Hematopoietic multipotent progenitor cell treated with erythropoietin and hydrocortisone succinate and interleukin-3 and kit ligand, for 6 days (in vitro differentiated cells): ENCODE data around the gene ASB6.
"Not testable (repeated sequence)": the region's sequence is repeated elsewhere in the genome, so short reads cannot be mapped to it uniquely, and the experiment has no call there.

Experiments used
- DNase-seq: peaks from one replicate; pipeline ENCODE4 v3.0.0-alpha.2; 2015

Gene ASB6

DNA sequence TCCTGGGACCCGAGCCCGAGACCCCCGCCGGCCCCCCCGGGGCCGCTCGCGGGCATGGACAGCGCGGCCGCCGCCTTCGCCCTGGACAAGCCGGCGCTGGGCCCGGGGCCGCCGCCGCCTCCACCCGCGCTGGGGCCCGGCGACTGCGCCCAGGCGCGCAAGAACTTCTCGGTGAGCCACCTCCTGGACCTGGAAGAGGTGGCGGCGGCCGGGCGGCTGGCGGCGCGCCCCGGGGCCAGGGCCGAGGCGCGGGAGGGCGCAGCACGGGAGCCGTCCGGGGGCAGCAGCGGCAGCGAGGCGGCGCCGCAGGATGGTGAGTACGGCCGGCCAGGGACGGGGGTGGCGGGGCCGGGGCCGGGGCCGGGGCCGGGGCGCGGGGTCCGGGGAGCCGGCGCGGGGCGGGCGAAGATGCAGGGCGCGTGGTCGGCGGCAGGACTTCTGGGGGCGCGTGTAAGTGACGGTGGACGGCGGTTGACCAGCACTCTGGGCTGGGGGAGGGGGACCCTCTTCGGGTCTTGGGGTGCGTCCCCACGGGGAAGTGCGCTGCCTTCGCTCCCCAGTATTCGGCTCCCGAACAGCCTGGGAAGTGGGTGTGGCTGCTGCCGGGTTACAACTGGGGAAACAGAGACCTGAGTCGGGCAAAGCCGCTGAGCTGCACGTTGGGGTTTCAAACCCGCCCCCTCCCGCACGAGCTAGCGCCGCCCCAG lies 24.0 kb upstream of the ASB6 start:
- DNase-seq = no peak

DNA sequence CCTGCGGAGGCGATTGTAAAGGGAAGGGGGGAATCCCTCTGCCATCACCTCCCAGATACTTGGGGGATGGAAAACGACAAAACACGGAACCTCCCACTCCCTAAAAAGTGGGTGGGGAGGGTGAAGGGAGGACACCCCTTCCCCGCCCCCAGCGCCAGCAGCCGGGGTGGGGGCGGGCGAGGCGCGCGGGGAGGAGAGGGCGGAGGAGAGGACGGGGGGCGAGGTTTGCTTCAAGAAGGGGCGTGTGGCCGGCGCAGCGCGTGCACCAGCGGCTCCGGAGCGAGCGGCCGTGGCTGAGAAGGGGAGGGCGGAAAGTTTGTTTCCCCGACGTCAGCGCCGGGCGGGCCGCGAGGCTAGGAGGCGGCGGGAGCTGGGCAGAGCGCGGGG lies 23.4 kb upstream of the ASB6 start, which contains the start of gene PRRX2:
Gene PRRX2 (plus strand): TSS at position 259 of the 387 bp plus-strand sequence. CDS start 221 bp downstream, outside the sequence.
- DNase-seq = peak; percentile 49

DNA sequence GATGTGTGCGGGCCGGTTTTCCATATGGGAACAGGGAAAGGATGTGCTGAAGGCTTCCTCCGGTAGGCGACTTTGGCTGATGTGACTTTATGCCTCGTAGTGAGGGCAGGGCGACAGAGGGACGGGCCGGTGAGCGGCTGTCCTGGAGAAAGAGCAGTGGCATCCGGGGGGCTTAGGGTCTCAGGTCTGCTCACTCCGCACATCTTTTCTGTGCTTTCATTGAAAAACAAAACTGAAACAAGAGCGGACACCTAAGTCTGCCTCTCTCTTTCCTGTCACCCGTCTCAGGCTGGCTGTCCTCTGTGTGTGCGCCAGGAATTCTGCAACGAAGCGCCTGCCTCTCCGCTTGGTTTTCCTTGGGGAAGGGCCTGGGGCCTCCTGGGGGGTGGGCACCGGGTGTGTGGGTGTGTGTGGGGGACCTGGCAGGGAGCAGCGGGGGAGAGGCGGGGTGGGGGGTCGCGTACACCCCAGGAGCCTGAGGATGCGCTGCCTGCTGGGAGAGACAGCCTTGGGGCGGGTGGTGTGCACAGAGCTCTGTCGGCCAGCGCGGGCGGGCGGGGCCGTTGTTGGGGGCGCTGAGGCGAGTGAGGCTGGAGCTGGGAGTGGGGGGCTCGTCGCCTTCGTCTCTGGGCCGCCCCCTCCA lies 22.9 kb upstream of the ASB6 start:
- DNase-seq = no peak

DNA sequence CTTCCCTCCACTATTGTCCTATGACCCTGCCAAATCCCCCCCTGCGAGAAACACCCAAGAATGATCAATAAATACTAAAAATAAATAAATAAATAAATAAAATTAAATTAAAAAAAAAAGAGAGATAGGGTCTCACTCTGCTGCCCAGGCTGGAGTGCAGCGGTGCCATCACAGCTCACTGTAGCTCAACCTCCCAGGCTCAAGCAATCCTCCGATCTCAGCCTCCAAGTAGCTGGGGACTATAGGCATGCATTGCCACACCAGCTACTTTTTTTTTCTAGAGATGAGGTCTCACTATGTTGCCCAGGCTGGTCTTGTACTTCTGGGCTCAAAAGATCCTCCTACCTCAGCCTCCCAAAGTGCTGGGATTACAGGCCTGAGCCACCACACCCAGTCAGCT lies 20.3 kb upstream of the ASB6 start:
- DNase-seq = not testable (repeated sequence)

DNA sequence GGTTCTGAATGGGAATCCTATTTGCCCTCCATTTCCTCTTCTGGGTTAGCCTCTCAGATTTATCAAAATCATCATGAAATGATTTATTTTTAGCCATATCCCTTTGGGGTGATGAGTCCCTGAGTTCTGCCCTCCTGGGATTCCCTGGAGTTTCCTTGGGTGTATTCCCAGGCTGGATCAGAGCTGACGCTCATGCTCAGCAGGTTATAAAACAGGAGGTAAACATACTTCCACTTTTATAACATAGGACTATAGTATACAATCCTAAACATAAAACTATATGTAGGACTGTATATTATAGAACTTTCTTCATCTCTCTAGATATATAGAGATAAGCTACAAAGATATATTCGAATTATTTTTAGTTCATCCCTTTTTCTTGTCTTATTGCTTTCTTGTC lies 19.1 kb upstream of the ASB6 start:
- DNase-seq = no peak

DNA sequence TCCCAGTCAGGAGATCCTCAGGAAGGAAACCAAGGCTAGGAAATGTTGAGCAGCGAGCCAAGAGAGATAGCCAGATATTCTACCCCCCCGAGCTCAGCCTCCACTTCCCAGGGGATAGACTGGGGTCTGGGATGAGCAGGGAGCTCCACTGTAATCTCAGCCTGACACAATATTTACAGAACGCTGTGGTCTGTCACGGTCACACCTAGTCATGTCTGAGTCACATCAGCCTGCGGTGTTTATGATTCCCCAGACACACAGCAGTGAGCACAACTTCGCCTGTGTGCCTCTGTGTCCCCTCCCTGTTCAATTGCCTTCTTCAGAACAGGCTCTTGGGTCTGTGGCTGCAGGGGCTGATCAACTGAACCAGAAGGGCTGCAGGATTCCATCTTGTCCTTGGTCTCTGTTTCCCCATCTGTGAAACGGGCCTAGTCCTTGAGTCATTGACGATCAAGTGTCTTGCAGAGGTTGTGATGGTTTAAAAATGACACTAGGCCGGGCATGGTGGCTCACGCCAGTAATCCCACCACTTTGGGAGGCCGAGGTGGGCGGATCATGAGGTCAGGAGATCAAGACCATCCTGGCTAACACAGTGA lies 14.9 kb upstream of the ASB6 start:
- DNase-seq = no peak

DNA sequence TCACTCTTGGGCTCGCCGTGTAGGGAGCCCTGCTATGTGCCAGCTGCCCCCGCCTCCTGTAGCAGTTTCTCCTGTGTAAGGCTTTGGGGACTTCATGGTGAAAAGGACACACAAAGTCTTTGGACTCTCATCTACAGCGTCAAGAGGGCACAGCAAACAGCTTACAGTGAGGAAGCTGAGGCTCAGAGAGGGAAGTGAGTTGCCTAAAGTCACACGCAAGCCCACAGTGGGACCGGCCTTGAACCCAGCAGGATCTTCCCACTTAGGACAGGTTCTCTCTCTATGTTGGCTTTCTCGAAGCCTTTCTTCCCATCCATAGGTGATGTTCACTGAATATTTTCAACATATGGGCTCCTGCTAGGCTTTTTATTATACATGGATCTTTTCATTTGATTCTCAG lies 13.7 kb upstream of the ASB6 start:
- DNase-seq = no peak

DNA sequence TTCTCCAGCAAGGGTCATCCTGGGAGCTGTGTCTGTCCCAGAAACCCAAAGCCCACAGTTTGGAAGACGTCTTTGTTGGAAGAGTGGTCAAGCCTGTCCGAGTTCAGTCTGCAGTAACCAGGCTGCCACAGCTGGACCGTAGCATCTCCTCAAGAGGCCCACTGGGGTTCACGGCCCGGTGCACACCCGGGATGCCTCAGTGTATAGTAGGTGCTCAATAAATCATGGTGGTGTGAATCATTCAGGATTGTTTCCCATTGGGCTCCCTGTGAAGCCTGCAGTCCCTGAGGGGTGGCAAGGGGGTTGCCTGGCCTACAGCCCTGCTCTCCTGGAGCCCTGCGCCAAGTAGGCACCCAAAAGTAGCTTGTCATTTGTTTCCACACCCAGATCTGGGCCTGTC lies 13.2 kb upstream of the ASB6 start:
- no peak for DNase-seq

DNA sequence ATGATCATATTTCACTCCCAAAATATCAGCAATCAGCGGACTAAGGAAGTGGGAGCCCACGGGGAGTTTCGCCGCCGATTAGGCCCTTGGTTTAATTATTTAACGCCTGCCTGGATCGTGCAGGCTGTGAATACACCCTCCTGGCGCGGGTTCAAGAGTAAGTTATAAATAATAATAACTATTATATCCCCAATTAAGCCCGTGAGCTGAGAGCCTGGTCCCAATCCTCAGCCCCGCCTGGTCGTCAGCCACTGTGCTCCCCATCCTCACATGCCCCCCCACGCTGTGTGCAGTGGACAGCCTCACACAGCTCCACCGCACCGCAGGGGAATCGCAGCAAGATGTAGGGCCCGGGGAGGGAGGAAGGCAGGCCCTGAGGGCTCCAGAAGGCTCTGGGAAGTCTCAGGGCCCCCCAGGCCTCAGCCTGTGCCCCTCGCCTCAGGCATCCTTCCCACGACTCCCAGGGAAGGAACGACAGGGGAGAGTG lies 12.6 kb upstream of the ASB6 start:
- DNase-seq = no peak

DNA sequence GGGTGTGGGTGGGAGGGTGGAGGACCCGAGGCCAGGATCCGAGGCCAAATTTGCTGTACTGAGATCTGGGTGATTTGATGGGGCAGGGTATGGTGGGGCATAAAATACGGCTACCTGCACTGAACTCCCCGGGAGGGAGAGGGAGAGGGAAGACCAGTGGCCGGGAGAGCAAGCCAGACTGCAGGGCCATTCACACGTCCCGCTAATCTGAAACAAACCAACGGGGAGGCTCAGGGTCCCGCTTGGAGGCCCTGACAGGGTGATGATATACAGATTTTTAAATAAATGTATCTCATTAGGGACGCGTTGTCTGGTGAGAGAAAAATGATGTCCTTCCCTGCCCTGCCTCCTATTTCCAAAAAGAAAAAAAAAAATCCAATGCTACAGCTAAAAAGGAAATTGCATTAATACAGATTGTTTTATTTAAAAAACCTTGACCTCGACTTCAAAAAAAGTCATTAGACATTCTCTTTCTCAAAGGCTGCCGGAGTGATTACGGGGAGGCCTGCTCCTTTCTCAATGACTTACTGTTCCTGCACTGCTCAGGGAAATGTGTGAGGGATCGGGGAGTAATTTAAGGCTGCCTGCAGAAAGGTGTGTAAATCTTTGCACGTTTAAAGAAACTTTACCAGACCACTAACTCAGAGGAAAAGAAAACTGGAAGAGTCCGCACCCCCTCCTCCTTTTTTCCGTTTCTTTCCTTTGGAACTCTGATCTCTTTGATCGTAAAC lies 12.0 kb upstream of the ASB6 start:
- DNase-seq = no peak

DNA sequence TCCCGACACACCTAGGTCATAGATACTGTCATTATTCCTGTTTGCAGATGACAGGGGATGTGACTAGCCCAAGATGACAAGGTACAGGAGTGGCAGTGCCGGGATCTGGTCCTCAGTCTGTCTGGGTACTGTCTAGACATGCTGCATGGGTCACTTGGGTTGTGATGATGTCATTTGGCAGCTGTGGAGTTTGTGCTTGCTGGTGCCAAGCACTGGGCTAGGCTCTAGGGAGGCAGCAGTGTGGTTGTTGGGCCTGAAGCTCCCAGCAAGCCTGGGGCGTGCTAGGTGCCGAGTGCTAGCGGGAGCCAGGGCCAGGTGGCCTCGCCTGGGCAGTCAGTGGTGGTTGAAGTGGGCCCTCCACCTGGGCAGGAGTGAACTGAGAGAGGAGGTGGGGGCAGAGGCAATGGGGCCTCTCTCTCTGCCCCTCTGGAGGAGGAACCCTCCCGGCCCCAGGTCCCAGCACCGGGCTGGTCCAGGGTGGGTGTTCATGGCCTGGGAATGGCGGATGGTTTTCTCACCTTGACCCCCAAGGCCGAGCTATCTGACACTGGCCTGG lies 8.8 kb upstream of the ASB6 start:
- DNase-seq = no peak

DNA sequence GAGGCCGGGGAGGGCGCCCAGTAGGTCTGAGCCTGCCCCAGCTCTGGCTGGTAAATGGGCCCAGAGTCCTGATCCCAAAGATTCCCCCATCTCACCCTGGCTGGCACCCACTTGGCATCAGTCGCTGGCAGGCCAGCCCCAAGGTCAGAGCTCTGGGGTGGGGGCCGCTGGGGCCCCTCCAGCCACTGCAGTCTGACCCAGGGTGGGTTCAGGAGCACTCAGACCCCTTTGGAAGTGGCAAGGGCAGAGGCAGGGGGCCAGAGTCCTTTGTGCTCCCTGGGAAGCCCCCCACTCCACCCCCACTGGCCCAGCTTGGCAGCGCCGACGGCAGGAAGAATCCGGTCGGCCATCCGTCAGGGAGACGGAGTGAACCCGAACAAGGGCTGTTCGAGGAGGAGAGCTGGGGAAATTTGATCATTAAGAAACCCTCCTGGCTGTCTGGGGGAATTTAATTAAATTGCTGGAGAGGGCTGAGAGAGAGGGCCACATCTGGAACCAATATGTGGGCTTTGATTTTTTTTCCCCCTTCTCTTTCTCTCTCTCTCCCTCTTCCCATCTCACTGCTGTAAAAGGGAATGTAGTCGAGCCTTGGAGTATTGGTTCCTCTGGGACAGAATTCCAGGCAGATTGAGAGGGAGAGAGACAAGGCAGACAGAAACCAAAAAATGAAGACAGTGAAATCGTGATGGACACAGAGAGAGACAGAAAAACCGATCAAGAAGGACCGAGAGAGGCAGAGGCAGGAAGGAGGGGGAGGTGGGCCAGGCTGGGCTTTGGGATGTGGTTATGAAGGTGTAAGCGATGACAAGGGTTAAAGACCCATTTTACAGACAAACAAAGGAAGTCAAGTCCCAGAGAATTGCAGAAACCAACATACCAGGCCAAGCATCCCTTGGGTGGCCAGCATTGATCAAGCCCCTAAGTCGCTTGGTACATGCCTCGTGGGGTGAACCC lies 8.1 kb upstream of the ASB6 start:
- DNase-seq = no peak

DNA sequence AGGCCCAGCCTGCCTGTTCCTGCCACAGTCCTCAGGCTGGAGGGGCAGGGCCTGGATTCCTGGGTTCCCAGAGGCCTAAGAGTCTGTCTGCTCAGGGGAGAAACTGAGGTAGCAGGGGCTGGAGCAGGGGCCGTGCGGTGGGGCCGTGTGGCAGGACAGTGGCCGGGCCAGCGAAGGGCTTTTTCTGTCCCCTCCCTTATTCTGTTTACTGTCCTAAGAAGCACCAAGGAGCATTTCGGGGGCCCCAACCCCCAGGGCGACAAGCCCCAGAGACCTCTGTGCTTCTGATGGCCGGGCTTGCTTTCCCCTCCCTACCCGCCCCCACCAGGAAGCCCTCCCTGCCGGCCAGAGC lies 6.8 kb upstream of the ASB6 start:
- no peak for DNase-seq

DNA sequence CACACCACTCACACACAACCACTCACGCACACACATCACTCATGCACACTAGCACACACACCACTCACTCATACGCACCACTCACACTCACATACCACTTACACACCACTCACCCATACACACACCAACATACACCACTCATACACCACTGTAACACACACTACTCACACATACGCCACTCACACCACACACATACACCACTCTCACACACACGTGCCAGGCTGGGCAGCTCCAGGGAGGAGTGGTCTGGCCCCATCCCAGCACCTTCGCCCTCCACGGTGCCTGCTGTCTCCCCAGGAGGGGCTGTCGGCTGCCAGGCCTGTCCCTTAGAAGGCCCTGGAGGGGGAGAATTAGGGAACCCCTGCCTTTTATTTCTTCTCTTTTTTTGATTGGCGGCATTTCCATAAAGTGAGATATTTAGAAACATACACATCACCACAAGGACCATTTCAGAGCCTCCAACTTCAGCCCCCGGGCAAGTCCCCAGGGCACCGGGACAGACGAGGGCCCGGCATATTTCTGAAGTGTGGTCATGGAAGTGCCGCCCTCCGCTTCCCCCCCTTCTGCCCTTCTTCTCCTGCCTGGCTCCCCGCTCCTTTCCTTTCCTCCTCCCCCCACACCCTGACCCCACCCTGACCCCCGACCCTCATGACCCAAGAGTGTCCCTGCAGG lies 6.3 kb upstream of the ASB6 start:
- DNase-seq = no peak

DNA sequence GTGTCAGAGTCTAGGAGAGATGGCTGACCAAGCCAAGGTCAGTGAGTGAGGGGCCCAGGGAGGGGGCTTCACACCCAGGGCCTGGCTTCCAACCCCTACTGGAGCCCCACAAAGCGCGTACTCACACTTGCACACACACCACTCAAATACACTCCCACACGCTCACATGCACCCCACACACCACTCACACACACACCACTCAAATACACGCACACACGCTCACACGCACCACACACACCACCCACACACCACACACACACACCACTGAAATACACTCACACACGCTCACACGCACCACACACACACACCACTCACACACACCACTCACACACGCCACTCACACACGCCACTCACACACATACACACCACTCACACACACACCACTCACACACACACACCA lies 5.7 kb upstream of the ASB6 start:
- no peak for DNase-seq

DNA sequence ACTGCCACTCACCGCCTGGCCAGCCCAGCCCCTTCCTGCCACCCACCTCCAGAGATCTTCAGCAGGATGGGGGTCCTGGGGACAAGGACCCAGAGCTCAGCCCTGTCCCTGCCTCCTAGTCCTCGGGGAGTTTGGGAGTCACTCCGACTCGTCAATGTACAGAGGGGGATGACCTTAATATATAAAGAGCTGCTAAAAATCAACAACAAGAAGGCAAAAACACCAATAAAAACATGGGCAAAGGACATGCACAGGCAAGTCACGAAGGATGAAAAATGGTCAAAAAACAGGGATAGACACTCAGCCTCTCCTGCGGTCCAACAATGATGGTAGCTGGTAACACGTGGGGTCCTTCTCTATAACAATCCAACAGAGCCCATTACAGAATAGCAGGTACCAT lies 4.7 kb upstream of the ASB6 start:
- no peak for DNase-seq

DNA sequence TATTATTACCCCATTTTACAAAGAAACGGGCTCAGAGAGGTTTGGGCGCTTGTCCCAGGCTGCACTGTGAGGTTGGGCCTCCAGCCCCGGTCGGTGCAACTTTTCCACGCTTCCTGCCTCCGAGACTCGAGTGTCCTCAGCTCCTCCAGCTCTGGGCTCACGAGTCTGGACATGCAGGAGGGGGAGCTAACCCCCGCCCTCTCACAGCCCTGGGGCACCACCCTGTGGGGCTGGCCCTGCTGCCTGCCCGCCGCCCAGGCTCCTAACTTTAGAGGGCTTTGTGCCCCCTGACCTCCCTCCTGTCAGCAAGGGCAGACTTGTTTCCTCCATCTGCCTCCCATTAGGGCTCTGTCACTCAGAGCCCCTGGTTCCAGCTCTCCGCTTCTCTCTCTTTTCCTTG lies 4.3 kb upstream of the ASB6 start:
- no peak for DNase-seq

DNA sequence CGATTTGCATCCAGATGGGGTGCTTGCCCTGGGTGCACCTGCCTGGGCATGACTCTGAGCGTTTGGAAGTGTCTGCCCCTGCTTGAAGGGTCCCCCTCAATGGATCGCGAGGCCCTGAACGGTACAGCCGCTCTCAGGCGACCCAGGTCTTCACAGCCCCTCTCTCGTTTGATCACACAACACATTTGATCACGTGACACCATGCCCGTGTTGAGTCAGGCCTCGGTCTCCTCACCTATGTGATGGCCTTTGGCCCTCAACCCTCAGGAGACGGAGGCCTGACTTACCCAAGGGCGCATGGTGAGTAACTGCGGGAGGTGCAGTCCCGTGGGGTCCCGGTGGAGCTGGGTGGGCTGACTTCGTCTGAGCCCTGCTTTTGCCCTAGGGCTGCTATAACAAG lies 3.0 kb upstream of the ASB6 start:
- DNase-seq = no peak

DNA sequence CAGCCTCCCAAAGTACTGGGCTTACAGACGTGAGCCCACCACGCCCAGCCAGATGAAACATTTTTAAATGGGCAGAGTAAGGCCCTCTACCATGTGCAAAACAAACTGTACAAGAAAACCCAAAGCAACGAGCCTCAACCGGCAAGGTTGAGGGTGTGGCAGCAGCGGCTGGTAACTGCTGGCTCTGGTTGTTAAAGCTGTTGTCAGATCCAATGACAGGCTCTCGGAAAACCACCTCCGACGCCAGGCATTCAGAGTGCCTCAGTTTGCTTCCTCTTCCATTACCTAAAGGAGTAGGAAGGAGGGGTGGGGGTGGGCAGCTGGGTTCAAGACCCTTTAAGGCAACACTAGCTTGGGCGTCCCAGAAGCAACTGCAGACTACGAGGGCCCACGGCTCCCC lies 2.4 kb upstream of the ASB6 start:
- no peak for DNase-seq

DNA sequence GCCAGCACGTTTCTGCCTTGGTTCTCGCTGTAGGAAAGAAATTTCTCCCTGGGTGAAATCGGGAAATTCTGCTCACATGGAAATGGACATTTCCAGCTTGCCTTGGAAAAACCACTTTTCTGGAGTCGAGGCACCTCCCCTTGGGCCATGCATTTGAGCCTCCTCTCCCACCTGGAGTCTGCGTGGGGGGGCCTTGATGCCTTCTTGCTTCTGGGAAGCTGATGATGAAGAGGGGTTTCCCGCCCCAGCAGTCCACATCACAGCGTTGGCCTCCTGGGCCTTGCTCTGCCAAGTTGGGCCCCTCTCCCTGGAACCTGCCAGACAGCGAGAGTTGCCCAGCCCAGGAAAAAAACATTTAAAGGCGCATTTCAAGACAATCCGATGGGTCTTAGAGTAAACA lies 1.8 kb upstream of the ASB6 start:
- no peak for DNase-seq

DNA sequence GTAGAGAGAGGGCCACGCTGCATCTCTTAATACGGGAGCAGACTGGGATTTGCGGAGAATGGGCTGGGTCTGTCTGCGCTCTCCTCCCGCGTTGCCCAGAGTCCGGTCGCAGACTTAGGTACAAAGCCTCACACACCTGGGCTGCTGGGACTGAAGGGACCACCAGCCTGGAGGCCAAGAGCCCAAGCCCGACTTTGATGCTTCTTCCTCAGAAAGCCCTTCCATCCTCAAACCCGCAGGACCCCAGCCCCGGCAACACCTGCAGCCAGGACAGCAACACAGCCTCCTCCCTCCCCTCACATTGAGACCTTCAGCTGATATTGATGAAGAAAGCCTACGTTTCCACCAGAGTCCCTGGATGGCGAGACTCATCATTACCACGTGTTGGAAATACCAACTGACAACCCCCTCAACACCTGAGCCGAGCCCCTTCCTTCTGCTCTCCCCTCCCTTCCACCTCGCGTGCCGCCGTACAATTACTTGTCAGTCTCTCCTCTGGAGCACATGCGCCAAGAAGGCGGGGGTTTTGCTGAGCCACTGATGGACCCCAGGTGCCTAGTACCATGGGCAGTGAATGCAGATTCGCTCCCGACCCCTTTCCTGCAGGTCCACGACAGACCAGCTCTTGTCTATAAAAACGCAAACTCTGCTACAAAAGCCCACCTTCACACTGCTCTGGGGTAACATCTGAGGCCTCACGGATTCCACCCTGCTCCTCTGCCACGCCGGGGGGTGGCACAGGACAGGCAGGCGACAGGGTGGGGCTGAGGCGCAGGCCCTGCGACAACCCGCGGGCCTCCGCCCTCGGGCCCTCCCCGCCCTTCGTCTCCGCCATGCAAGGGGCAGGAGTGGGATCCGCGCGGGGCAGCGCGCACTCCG lies 841 bp downstream of the ASB6 start:
- DNase-seq = peak; percentile 62
